ENCODE measurements around the gene LAMC3.

- TF ChIP-seq POLR2A (IDR thresholded peaks at IDR 0.05; ENCODE audit: extremely low read depth, insufficient read length) (no peak), CTCF (IDR thresholded peaks at IDR 0.05; ENCODE audit: low read depth, low read length) (no peak), MYC (IDR thresholded peaks at IDR 0.05; ENCODE audit: low read depth, low read length) (no peak)
- TF ChIP-seq, protein P1, sequence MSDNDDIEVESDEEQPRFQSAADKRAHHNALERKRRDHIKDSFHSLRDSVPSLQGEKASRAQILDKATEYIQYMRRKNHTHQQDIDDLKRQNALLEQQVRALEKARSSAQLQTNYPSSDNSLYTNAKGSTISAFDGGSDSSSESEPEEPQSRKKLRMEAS (IDR thresholded peaks at IDR 0.05; ENCODE audit: low read depth, low read length) = no peak
Measured at GRCh38 chr9:131125038-131125287, 116.0 kb downstream of the LAMC3 start.
